ENCODE results near the gene ATG16L2.

DNA sequence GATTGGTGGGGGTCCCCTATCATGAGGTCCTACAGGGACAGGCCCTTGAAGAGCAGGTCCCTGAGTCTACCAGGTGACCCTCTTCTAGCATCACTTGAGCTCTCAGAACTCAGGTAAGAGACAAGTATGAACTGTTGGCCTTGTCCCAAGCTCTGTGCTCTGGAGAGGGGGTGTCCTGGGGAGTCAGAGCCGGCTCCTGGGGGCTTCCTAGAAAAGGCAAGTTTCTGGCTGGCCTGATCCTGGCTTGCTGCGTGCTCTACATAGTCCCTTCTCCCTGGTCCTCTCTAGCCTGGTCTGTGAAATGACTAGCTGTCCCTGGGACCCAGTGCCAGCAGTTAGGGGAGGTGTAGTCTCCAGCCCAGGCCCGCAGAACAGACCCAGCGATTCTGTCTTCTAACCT is 11.4 kb downstream of the ATG16L2 start:
- TF ChIP-seq, protein P1, sequence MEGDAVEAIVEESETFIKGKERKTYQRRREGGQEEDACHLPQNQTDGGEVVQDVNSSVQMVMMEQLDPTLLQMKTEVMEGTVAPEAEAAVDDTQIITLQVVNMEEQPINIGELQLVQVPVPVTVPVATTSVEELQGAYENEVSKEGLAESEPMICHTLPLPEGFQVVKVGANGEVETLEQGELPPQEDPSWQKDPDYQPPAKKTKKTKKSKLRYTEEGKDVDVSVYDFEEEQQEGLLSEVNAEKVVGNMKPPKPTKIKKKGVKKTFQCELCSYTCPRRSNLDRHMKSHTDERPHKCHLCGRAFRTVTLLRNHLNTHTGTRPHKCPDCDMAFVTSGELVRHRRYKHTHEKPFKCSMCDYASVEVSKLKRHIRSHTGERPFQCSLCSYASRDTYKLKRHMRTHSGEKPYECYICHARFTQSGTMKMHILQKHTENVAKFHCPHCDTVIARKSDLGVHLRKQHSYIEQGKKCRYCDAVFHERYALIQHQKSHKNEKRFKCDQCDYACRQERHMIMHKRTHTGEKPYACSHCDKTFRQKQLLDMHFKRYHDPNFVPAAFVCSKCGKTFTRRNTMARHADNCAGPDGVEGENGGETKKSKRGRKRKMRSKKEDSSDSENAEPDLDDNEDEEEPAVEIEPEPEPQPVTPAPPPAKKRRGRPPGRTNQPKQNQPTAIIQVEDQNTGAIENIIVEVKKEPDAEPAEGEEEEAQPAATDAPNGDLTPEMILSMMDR (tag by site-specific recombination; IDR thresholded peaks at IDR 0.05): no peak
- TF ChIP-seq, protein P2, sequence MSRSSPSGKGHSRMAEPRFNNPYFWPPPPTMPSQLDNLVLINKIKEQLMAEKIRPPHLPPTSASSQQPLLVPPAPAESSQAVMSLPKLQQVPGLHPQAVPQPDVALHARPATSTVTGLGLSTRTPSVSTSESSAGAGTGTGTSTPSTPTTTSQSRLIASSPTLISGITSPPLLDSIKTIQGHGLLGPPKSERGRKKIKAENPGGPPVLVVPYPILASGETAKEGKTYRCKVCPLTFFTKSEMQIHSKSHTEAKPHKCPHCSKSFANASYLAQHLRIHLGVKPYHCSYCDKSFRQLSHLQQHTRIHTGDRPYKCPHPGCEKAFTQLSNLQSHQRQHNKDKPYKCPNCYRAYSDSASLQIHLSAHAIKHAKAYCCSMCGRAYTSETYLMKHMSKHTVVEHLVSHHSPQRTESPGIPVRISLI (tag by site-specific recombination; IDR thresholded peaks at IDR 0.05): no peak
- no peak for TF ChIP-seq SETDB1 (IDR thresholded peaks at IDR 0.05; ENCODE audit: insufficient read length, low read length)
- TF ChIP-seq, protein P3, sequence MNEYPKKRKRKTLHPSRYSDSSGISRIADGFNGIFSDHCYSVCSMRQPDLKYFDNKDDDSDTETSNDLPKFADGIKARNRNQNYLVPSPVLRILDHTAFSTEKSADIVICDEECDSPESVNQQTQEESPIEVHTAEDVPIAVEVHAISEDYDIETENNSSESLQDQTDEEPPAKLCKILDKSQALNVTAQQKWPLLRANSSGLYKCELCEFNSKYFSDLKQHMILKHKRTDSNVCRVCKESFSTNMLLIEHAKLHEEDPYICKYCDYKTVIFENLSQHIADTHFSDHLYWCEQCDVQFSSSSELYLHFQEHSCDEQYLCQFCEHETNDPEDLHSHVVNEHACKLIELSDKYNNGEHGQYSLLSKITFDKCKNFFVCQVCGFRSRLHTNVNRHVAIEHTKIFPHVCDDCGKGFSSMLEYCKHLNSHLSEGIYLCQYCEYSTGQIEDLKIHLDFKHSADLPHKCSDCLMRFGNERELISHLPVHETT (tag by site-specific recombination; IDR thresholded peaks at IDR 0.05): no peak

All from HEK293 (cell line).